ENCODE data around the gene FAIM2. TPM values are rescaled to one million over a fixed set of nuclear protein-coding genes. Genes with fewer than 3 reads are reported as not detected.
A peak's percentile ranks its signal among the peaks of the same experiment; 100 is the strongest.
"Not testable (repeated sequence)": the region's sequence is repeated elsewhere in the genome, so short reads cannot be mapped to it uniquely, and the experiment has no call there.

FAIM2 gene
- polyA plus RNA-seq, 1 donor: 7.9 TPM

GRCh38 chr12:49864798-49865090 lies 39.0 kb downstream of the FAIM2 start:
- no peak for DNase-seq (ENCODE audit: low read depth)

GRCh38 chr12:49863946-49864797 lies 39.5 kb downstream of the FAIM2 start:
- no peak for DNase-seq (ENCODE audit: low read depth)

GRCh38 chr12:49860921-49861320 lies 42.8 kb downstream of the FAIM2 start:
- DNase-seq (ENCODE audit: low read depth): not testable (repeated sequence)

- DNase-seq (ENCODE audit: low read depth): not testable (repeated sequence)
Measured at GRCh38 chr12:49855890-49856289, 47.8 kb downstream of the FAIM2 start.

- no peak for DNase-seq (ENCODE audit: low read depth)
Measured at GRCh38 chr12:49854976-49855375, 48.7 kb downstream of the FAIM2 start.

GRCh38 chr12:49853671-49854070 lies 50.0 kb downstream of the FAIM2 start:
- DNase-seq (ENCODE audit: low read depth): no peak

GRCh38 chr12:49847161-49847560 lies 56.5 kb downstream of the FAIM2 start:
- no peak for DNase-seq (ENCODE audit: low read depth)

- DNase-seq (ENCODE audit: low read depth): no peak
Measured at GRCh38 chr12:49846032-49846431, 57.7 kb downstream of the FAIM2 start.

GRCh38 chr12:49843876-49844437 lies 59.7 kb downstream of the FAIM2 start:
- no peak for DNase-seq (ENCODE audit: low read depth)

- DNase-seq (ENCODE audit: low read depth): no peak
Measured at GRCh38 chr12:49843411-49843810, 60.3 kb downstream of the FAIM2 start.

- peak; percentile 71 for DNase-seq (ENCODE audit: low read depth)
Measured at GRCh38 chr12:49842519-49843352, 61.0 kb downstream of the FAIM2 start, which contains the start of gene BCDIN3D. TSS of gene BCDIN3D (minus strand) at chr12:49843106. CDS start at chr12:49843087, 19 bp downstream.

GRCh38 chr12:49838973-49839633 lies 64.6 kb downstream of the FAIM2 start:
- DNase-seq (ENCODE audit: low read depth): no peak

- no peak for DNase-seq (ENCODE audit: low read depth)
Measured at GRCh38 chr12:49832836-49833421, 70.8 kb downstream of the FAIM2 start.

GRCh38 chr12:49831717-49832116 lies 72.0 kb downstream of the FAIM2 start:
- no peak for DNase-seq (ENCODE audit: low read depth)

GRCh38 chr12:49828133-49829091 lies 75.3 kb downstream of the FAIM2 start, which contains the start of gene NCKAP5L:
TSS of gene NCKAP5L (minus strand) at chr12:49828413. CDS start at chr12:49804044, 24,369 bp downstream.
- DNase-seq (ENCODE audit: low read depth): peak; percentile 79

GRCh38 chr12:49827401-49828099 lies 76.2 kb downstream of the FAIM2 start:
- DNase-seq (ENCODE audit: low read depth): no peak

GRCh38 chr12:49827051-49827400 lies 76.7 kb downstream of the FAIM2 start:
- DNase-seq (ENCODE audit: low read depth): no peak

- DNase-seq (ENCODE audit: low read depth): no peak
Measured at GRCh38 chr12:49825971-49826421, 77.7 kb downstream of the FAIM2 start.

- DNase-seq (ENCODE audit: low read depth): no peak
Measured at GRCh38 chr12:49825360-49825970, 78.2 kb downstream of the FAIM2 start.

Data from forelimb muscle (tissue), 1 donor.